Mesothelial cell of epicardium (in vitro differentiated cells): Measurements from ENCODE around the gene OR2L5. TPM values are rescaled to one million over a fixed set of nuclear protein-coding genes. Genes with fewer than 3 reads are reported as not detected.

Experiments
- DNase-seq, 2 experiments: peaks; one replicate each; pipeline ENCODE4 v3.0.0; 2021; ENCODE audit warnings: low spot score in 2 of 2; ENCODE audit not compliant: unreplicated experiment in 2 of 2
- H3K27ac Mint-ChIP-seq: 2 replicates; pipeline ENCODE4 v1.8.0; 2021; ENCODE audit warnings: mixed read lengths
- H3K27me3 Mint-ChIP-seq: 2 replicates; pipeline ENCODE4 v1.8.0; 2021; ENCODE audit warnings: low read depth, mixed read lengths
- H3K36me3 Mint-ChIP-seq: 2 replicates; pipeline ENCODE4 v1.8.0; 2021; ENCODE audit warnings: mixed read lengths
- H3K4me1 Mint-ChIP-seq: 2 replicates; pipeline ENCODE4 v1.8.0; 2021; ENCODE audit warnings: mixed read lengths
- H3K4me3 Mint-ChIP-seq: 2 replicates; pipeline ENCODE4 v1.8.0; 2021; ENCODE audit warnings: mild to moderate bottlenecking, moderate library complexity, mixed read lengths
- H3K9me3 Mint-ChIP-seq: 2 replicates; pipeline ENCODE4 v1.8.0; 2021; ENCODE audit warnings: mixed read lengths
- total RNA-seq: library from RNA; stranded (reverse); gene quantifications from 3 replicates; pipeline ENCODE4 v1.2.1, GENCODE V29; 2021
- TF ChIP-seq, protein P1 (sequence below): fragments of 200-600 bp; sonication (generic); IDR thresholded peaks from one replicate; pipeline ENCODE4 v1.5.0; 2021; ENCODE audit warnings: antibody characterized with exemption; ENCODE audit not compliant: unreplicated experiment

The OR2L5 gene
- total RNA-seq, 1 donor from 2014 or later: not detected

DNA sequence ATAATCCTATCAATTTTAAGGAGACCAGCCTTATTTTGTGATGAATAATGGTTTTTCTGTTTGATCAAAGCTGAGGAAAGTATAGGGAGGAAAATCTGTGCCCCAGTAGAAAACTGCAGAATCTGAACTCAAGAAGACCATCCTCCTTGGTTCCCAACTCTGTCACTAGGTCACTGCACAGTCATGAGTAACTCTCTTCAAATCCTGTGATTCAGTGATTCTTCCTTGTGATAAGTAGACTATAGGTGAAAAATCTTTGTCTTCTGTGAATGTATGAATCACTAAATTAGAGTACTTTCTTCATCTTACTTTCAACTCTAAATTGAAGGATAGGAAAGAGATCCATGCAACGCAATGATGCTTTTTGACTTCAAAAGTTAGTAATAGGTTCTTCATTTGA is 13.3 kb upstream of the OR2L5 start:
- TF ChIP-seq, protein P1, sequence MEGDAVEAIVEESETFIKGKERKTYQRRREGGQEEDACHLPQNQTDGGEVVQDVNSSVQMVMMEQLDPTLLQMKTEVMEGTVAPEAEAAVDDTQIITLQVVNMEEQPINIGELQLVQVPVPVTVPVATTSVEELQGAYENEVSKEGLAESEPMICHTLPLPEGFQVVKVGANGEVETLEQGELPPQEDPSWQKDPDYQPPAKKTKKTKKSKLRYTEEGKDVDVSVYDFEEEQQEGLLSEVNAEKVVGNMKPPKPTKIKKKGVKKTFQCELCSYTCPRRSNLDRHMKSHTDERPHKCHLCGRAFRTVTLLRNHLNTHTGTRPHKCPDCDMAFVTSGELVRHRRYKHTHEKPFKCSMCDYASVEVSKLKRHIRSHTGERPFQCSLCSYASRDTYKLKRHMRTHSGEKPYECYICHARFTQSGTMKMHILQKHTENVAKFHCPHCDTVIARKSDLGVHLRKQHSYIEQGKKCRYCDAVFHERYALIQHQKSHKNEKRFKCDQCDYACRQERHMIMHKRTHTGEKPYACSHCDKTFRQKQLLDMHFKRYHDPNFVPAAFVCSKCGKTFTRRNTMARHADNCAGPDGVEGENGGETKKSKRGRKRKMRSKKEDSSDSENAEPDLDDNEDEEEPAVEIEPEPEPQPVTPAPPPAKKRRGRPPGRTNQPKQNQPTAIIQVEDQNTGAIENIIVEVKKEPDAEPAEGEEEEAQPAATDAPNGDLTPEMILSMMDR: no peak
- Mint-ChIP-seq H3K27me3 (no peaks in the 10 kb centered on the region), H3K4me3 (no peak overlapping the region), H3K27ac (no peak overlapping the region), H3K36me3 (no peaks in the 10 kb centered on the region), H3K9me3 (peaks cover 63% of the 10 kb centered on the region), H3K4me1 (no peaks in the 10 kb centered on the region)
- no peak for DNase-seq

DNA sequence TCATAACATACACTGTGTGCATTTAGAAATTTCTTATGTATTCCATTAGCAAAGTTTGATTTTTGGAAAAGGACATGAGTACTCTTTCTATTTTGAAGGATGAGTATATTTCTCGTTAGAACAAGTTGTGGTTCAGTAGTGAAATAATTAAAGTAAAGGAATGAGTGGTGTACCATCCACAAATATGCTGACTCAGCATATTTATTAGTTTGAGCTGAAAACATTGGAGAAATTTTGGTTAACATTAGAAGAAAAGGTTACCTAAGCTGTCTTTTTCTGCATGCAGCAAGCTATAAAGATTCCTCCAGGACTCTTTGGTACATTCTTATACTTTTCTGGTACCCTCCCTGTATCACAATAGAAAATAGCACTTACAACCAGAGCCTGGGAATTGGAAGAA is 5.7 kb upstream of the OR2L5 start:
- Mint-ChIP-seq H3K27me3 (no peaks in the 10 kb centered on the region), H3K9me3 (peaks cover 83% of the 10 kb centered on the region), H3K4me3 (no peak overlapping the region), H3K4me1 (no peaks in the 10 kb centered on the region), H3K27ac (no peak overlapping the region), H3K36me3 (no peaks in the 10 kb centered on the region)
- DNase-seq: no peak
- TF ChIP-seq, protein P1: no peak

DNA sequence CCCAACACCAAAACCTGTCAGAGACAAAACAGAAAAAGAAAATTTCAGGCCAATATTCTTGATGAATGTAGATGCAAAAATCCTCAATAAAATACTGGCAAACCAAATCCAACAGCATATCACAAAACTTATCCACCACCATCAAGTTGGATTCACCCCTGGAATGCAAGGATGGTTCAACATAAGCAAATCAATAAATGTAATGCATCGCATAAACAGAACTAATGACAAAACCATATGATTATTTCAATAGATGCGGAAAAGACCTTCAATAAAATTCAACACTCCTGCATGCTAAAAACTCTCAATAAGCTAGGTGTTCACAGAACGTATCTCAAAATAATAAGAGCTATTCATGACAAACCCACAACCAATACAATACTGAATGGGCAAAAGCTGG is 3.8 kb upstream of the OR2L5 start:
- DNase-seq: no peak
- TF ChIP-seq, protein P1: no peak
- no peaks in the 10 kb centered on the region for H3K27me3 Mint-ChIP-seq
- no peaks in the 10 kb centered on the region for H3K36me3 Mint-ChIP-seq
- no peak overlapping the region for H3K4me3 Mint-ChIP-seq
- no peaks in the 10 kb centered on the region for H3K4me1 Mint-ChIP-seq
- peaks cover 80% of the 10 kb centered on the region for H3K9me3 Mint-ChIP-seq
- no peak overlapping the region for H3K27ac Mint-ChIP-seq

DNA sequence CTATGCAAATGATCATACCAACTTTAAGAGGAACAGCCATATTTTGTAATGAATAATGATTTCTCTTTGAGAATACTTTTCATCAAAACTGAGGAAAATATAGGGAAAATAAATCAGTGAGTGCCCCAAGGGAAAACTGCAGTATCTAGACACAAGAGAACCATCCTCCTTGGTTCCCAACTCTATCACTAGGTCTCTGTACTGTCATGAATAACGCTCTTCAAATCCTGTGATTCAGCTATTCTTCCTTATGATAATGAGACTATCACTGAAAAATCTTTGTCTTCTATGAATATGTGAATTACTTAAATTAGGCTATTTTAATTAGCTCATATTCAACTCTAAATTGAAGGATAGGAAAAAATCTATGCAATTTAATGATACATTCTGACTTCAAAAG is 2.3 kb downstream of the OR2L5 start:
- H3K9me3 Mint-ChIP-seq: peaks cover 70% of the 10 kb centered on the region
- no peaks in the 10 kb centered on the region for H3K27me3 Mint-ChIP-seq
- TF ChIP-seq, protein P1: no peak
- no peak overlapping the region for H3K27ac Mint-ChIP-seq
- no peaks in the 10 kb centered on the region for H3K36me3 Mint-ChIP-seq
- no peak for DNase-seq
- H3K4me1 Mint-ChIP-seq: no peaks in the 10 kb centered on the region
- H3K4me3 Mint-ChIP-seq: no peak overlapping the region

DNA sequence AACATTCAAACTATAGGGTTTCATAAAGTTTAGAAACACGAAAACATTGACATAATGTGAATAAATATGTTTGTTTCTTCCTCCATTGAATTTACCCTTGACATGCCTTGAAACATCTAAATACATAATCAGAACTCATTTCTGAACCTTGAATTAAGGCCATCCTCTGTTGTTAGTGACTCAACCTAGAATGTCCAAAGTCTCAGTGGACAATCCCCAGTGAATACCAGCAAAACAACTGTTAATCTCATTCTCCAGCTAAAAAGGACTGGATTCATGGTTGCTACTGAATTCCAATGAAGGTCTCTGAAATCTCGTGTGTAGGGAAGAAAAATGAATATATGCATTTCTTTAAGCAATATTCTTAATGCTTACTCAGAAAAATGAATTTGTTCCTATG is 16.3 kb downstream of the OR2L5 start, which contains the start of gene OR2L2:
Gene OR2L2, plus strand, starts transcription at position 301 of the 400 bp plus-strand sequence. CDS start 8,198 bp downstream, outside the sequence.
- Mint-ChIP-seq H3K9me3 (peaks cover 66% of the 10 kb centered on the region), H3K4me1 (no peaks in the 10 kb centered on the region), H3K27me3 (no peaks in the 10 kb centered on the region), H3K36me3 (no peaks in the 10 kb centered on the region), H3K27ac (no peak within 1 kb of the TSS), H3K4me3 (no peak within 1 kb of the TSS)
- TF ChIP-seq, protein P1: no peak
- no peak for DNase-seq

DNA sequence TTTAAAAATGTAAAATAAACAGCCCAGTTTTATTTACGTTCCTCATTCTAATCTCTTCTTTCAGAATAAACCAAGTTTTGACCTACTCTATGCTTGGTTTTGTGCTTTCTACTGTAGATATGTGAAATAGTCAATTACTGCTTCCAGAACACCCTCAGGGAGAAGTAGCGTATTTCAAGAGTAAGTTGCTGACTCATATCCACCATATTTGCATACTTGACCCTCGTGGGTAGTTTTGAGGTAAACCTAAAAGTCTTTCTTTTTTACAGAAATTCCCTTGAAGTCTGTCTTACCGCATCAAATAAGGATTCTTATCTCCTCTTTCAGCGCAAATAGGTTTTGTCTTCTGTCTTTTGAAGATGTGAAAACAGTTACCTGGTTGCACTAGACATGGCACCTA is 31.7 kb downstream of the OR2L5 start:
- H3K9me3 Mint-ChIP-seq: peaks cover 58% of the 10 kb centered on the region
- no peaks in the 10 kb centered on the region for H3K4me1 Mint-ChIP-seq
- no peak overlapping the region for H3K4me3 Mint-ChIP-seq
- no peaks in the 10 kb centered on the region for H3K27me3 Mint-ChIP-seq
- TF ChIP-seq, protein P1: no peak
- H3K27ac Mint-ChIP-seq: no peak overlapping the region
- H3K36me3 Mint-ChIP-seq: peaks cover 3% of the 10 kb centered on the region
- DNase-seq: no peak
